ENCODE measurements around the gene MAN1B1.

- TF ChIP-seq ZFP30 (CRISPR knock-in tag; IDR thresholded peaks at IDR 0.05) (no peak), ZNF8 (CRISPR knock-in tag; IDR thresholded peaks at IDR 0.05) (no peak)
These were observed 61.0 kb downstream of the MAN1B1 start for GRCh38 chr9:137147793-137148160.
